NCI-H774 (cell line): ENCODE results near the gene LRRC4.

Source experiments
- DNase-seq: peaks from one replicate; lab custom pipeline; 2025; lab: John Stamatoyannopoulos, UW

Gene LRRC4

GRCh38 chr7:128031901-128032604, 816 bp upstream of the LRRC4 start:
- DNase-seq, result no peak

GRCh38 chr7:128030263-128030653, 979 bp downstream of the LRRC4 start:
- DNase-seq, result no peak

- no peak for DNase-seq
Measured at GRCh38 chr7:128029405-128029995, 1.7 kb downstream of the LRRC4 start.

DNA sequence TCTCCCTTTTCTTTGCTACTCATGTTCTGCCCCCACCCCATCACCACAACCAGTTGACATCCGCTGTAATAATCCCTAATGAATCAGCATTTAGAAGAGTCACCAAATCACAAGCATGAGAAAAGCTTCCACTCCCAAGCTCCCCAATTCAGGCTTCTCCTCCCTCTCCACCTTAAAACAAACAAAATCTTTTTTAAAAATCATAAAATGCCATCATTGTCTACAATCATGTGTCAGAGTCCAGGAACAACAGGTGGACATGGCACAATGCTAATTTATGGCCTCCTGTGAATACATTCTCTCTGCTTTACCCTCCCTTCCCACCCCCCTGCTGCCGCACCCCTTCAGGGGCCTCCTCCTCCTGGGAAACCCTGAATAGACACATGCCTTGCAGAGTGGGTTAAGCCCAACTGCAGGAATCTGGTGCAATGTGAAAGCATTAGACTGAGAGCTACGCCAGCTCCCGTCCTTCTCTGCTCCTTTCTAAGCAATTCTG, 3.7 kb downstream of the LRRC4 start:
- no peak for DNase-seq

GRCh38 chr7:128026551-128026950, 4.7 kb downstream of the LRRC4 start:
- no peak for DNase-seq

DNA sequence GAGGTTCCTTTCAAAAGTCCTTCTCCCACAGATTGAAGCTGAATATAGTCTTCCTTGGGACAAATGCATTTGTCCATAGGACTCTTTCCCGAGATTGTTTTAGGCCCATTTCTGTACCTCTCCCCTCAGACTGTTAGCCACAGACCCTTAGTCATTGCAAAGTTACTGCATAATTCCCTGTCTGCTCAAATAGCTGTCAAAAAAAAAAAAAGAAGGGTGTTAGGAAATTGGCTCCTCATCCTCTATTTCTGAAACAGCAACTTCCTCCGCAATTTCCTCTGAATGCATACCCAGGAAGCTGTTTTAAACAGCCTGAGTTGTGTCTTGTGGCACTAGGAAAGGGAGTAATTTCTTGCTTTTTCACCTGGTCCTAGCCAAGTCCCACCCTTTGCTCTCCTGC, 5.4 kb downstream of the LRRC4 start:
- no peak for DNase-seq

GRCh38 chr7:128025380-128025779, 5.9 kb downstream of the LRRC4 start:
- DNase-seq, result no peak

GRCh38 chr7:128024151-128024550, 7.1 kb downstream of the LRRC4 start:
- no peak for DNase-seq

GRCh38 chr7:128022631-128023532, 8.4 kb downstream of the LRRC4 start:
- no peak for DNase-seq

GRCh38 chr7:128021366-128021765, 9.9 kb downstream of the LRRC4 start:
- DNase-seq, result no peak

DNA sequence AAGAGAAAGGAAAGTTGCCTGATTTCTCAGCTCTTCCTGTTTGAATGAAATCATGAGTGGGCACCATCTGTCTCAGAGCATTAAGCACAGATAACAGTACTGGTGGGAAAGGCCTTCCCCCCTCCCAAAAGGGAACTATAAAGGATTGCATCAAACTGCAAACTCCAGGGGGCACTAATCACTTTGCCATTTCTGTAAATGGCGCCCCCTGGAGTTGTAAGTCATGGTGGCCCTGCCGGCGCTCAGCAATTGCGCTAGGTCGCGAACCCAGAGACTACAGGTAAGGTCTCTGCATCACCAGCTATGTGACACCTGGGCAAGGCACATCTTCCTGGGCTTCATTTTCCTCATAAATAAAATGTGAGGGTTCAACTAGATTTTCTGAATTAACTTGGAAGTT, 11.1 kb downstream of the LRRC4 start:
- no peak for DNase-seq

DNA sequence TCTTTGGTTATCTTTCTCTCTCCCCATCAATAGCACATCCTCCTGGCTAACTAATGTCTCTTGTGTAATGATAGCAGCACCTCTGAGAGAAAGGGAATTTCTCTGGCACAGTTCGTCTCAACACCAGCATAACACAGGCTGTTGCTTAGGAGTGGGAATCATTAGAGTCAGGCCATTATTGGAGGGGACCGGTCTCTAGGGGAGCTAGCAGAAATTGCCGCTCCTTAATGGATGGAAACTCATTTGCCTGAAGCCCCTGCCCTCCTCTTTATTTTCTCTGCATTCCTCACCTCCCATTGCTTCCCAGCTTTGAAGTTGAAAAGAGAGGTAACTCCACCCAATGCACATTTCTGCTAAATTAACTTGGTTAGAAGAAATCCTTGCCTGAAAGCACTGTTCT, 11.9 kb downstream of the LRRC4 start:
- DNase-seq, result no peak

- DNase-seq, result peak; percentile 62
Measured at GRCh38 chr7:128017862-128018845, 13.1 kb downstream of the LRRC4 start.

DNA sequence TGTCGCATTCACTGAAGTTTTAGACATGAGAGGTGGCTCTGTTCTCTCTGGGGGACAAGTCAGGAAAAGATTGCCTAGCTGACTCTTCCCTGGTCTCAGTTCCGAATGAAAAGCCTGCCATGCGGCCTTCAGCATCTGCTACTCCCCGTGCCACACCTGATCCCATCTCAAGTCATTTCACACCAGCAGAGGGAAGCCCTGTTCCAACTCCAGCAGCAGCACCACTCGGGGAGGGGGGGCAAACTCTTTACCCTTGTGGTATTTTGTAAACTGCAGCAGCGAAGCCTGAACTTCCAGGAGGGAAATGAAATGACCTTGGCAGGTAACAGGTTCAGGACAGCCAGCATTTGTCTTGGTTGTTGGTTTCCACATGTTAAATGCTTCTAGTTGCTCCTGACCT, 13.8 kb downstream of the LRRC4 start:
- DNase-seq, result no peak

DNA sequence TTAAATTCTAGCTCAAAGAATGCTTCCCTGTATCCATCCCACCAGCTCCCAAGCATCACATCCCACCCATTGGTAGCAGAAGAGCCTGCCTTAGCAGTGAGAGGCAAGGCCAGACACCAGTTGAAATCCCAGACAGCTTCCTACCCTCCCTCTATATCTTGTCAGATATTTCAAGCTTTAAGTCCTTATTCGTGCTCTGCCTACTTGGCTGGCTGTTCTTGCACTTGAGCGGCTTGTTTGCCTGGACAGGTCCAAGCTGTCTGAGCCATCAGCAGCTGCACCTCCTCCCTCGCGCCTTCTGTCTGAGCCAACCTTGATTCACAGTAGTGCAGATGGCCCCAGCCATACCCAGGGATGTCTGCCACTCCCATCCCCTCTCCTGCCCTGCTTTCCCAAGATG, 16.4 kb downstream of the LRRC4 start:
- no peak for DNase-seq

DNA sequence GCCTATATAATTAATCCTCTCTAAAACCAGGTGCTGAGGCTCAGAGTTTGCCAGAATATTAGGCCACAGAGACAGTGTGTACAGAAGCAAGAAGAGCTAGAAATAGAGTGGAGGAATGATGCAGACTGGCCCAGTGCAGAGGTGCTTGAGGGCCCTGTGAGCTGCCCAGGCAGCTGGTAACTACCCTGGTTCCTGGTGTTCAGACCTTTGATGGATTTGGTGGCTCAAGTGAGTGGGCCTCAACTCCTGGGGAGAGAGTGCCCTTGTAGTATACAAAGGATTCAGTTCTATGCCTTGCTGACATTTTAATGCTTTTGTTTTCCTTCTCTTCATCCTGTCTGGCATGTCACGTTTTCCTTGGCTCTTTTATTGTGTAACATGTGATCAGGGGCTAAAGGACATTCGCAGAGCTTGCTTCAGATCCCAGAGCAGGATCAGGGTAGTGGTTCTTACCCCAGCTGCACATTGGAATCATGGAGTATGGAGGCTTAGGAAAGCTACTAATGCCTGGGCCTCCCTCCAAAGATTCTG, 20.0 kb downstream of the LRRC4 start:
- no peak for DNase-seq

- no peak for DNase-seq
Measured at GRCh38 chr7:128010391-128011127, 20.7 kb downstream of the LRRC4 start.

GRCh38 chr7:128008744-128009143, 22.5 kb downstream of the LRRC4 start:
- no peak for DNase-seq

- DNase-seq, result no peak
Measured at GRCh38 chr7:128008141-128008540, 23.1 kb downstream of the LRRC4 start.

DNA sequence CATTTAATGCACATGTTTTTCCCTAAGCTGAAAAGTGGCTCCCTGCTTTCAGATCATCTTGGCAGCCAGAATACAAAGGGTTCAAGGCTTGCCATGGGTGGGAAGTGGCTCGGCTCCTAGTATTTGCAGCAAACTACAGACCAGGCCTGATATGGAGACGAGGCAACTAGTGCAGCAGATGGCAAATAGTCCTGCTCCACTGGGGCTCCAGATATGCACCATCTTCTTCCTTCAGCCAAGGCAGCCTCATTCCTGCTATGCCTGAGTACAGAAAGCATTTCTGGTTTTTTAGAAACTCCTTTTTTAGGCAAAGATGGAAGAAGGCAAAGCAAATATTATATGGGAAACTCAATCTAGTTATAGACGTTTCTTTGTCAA, 23.9 kb downstream of the LRRC4 start:
- DNase-seq, result no peak
